Liver (tissue), 9 donors: ENCODE results near the gene MRC2. TPM values are rescaled to one million over a fixed set of nuclear protein-coding genes. Genes with fewer than 3 reads are reported as not detected.

Source experiments
- DNase-seq: peaks from one replicate; pipeline ENCODE4 v3.0.0-alpha.2; 2017; ENCODE audit warnings: low spot score
- H3K27ac ChIP-seq, 2 donors: one replicate each; pipeline ENCODE4 v1.7.0; 2013; ENCODE audit warnings: inconsistent platforms in 2 of 2, low read length in 2 of 2, control low read depth in 1 of 2, low read depth in 1 of 2, mild to moderate bottlenecking in 1 of 2
- H3K27me3 ChIP-seq, 4 donors: one replicate each; pipeline versions ENCODE4 v1.6.1 to v1.7.0; 2013; ENCODE audit warnings: low read length in 3 of 4, inconsistent platforms in 1 of 4, mild to moderate bottlenecking in 1 of 4, moderate library complexity in 1 of 4; ENCODE audit not compliant: control insufficient read depth in 4 of 4, insufficient read depth in 4 of 4
- H3K36me3 ChIP-seq, 4 donors: one replicate each; pipeline versions ENCODE4 v1.6.1 to v1.7.0; 2013; ENCODE audit warnings: low read length in 3 of 4, mild to moderate bottlenecking in 3 of 4, low read depth in 1 of 4, moderate library complexity in 1 of 4; ENCODE audit not compliant: control insufficient read depth in 4 of 4, insufficient read depth in 3 of 4
- H3K4me1 ChIP-seq, 4 donors: one replicate each; pipeline versions ENCODE4 v1.6.1 to v1.7.0; 2013; ENCODE audit warnings: low read length in 3 of 4, mild to moderate bottlenecking in 3 of 4, moderate library complexity in 1 of 4; ENCODE audit not compliant: control insufficient read depth in 4 of 4, insufficient read depth in 4 of 4
- H3K4me3 ChIP-seq, 3 donors: one replicate each; pipeline versions ENCODE4 v1.6.1 to v1.7.0; 2013; ENCODE audit warnings: low read length in 3 of 3, control low read depth in 1 of 3, low read depth in 1 of 3, mild to moderate bottlenecking in 1 of 3
- H3K9ac ChIP-seq, 2 donors: one replicate each; pipeline ENCODE4 v1.7.0; 2013; ENCODE audit warnings: low read length in 2 of 2, mild to moderate bottlenecking in 2 of 2, moderate library complexity in 2 of 2, control low read depth in 1 of 2, low read depth in 1 of 2
- H3K9me3 ChIP-seq, 4 donors: one replicate each; pipeline versions ENCODE4 v1.6.1 to v1.7.0; 2013; ENCODE audit warnings: low read length in 3 of 4; ENCODE audit not compliant: control insufficient read depth in 4 of 4
- ATF3 ChIP-seq: IDR thresholded peaks from 2 replicates; pipeline ENCODE4 v1.6.1; 2016; ENCODE audit warnings: antibody characterized with exemption
- CTCF ChIP-seq: fragments of 150-350 bp; IDR thresholded peaks from 2 replicates; pipeline ENCODE4 v1.5.1; 2017; ENCODE audit warnings: improper control_type of control experiment, low read depth, low read length; ENCODE audit not compliant: missing input control
- EGR1 ChIP-seq, 2 donors: IDR thresholded peaks; 2 replicates each; pipeline ENCODE4 v1.6.1; 2016 to 2018; ENCODE audit warnings: antibody characterized with exemption in 2 of 2, low read depth in 2 of 2
- FOXA1 ChIP-seq: IDR thresholded peaks from 2 replicates; pipeline ENCODE4 v1.6.1; 2016; ENCODE audit warnings: antibody characterized with exemption
- HNF4A ChIP-seq, 2 donors: conservative IDR thresholded peaks; 2 replicates each; pipeline ENCODE4 v1.6.1; 2016; ENCODE audit warnings: antibody characterized with exemption in 2 of 2, mild to moderate bottlenecking in 2 of 2
- HNF4G ChIP-seq: IDR thresholded peaks from 2 replicates; pipeline ENCODE4 v1.6.1; 2016; ENCODE audit warnings: antibody characterized with exemption
- JUND ChIP-seq, 2 donors: IDR thresholded peaks; 2 replicates each; pipeline ENCODE4 v1.6.1; 2016; ENCODE audit warnings: antibody characterized with exemption in 2 of 2
- NR2F2 ChIP-seq: IDR thresholded peaks from 2 replicates; pipeline ENCODE4 v1.6.1; 2016; ENCODE audit warnings: antibody characterized with exemption
- RAD21 ChIP-seq, 2 donors: IDR thresholded peaks; 2 replicates each; pipeline ENCODE4 v1.6.1; 2016; ENCODE audit warnings: antibody characterized with exemption in 2 of 2, mild to moderate bottlenecking in 2 of 2
- REST ChIP-seq: IDR thresholded peaks from 2 replicates; pipeline ENCODE4 v1.6.1; 2016; ENCODE audit warnings: antibody characterized with exemption, mild to moderate bottlenecking
- RXRA ChIP-seq, 2 donors: IDR thresholded peaks; 2 replicates each; pipeline ENCODE4 v1.6.1; 2017 to 2018; ENCODE audit warnings: antibody characterized with exemption in 2 of 2, mild to moderate bottlenecking in 1 of 2
- TAF1 ChIP-seq: conservative IDR thresholded peaks from 2 replicates; pipeline ENCODE4 v1.6.1; 2016; ENCODE audit warnings: antibody characterized with exemption, mild to moderate bottlenecking
- YY1 ChIP-seq: IDR thresholded peaks from 2 replicates; pipeline ENCODE4 v1.6.1; 2016; ENCODE audit warnings: antibody characterized with exemption, mild to moderate bottlenecking
- ZBTB33 ChIP-seq: IDR thresholded peaks from 2 replicates; pipeline ENCODE4 v1.6.1; 2016; ENCODE audit warnings: antibody characterized with exemption
- WGBS: extraction: QIAGEN DNeasy Blood & Tissue Kit; methylation state at CpG from one replicate; pipeline ENCODE4 v1.1.7; 2013; 5-methylcytosine and 5-hydroxymethylcytosine counted together
- polyA plus RNA-seq, 2 donors: library from polyadenylated mRNA; stranded (reverse) in 1 of 2; unstranded in 1 of 2; fragments of 200-250 nt in 1 of 2; fragments of >200 nt in 1 of 2; fragmentation: Nextera tagmentation in 1 of 2; extraction: Ambion mirVana in 1 of 2; gene quantifications; one replicate each; pipeline versions ENCODE4 v1.2.1 to v1.2.3, GENCODE V29; 2013 to 2015
- total RNA-seq, 2 donors: library from RNA; depleted of rRNA; stranded (reverse); fragments of >200 nt; gene quantifications; one replicate each; pipeline ENCODE4 v1.2.3, GENCODE V29; 2014
- donor health status: healthy.
- donor health status: healthy.
- donor health status: healthy.
- donor health status: healthy.
- donor health status: healthy.

The MRC2 gene
- total and polyA plus RNA-seq, 4 donors: 0.49 to 81.1 (median 2.8) TPM

- WGBS: 63% methylated on average over 12 of the region's 12 CpGs
- peaks cover 1 to 12% (median 8%) of the 10 kb centered on the region in 4 donors for H3K4me1 ChIP-seq
- H3K9me3 ChIP-seq: no peaks in the 10 kb centered on the region
- H3K27ac ChIP-seq: no peak overlapping the region
- no peak overlapping the region for H3K9ac ChIP-seq
- H3K4me3 ChIP-seq: no peak overlapping the region
- no peaks in the 10 kb centered on the region for H3K36me3 ChIP-seq
- TF ChIP-seq REST (no peak), RXRA (IDR thresholded peaks at IDR 0.05) (no peak), FOXA1 (no peak), HNF4A (conservative IDR thresholded peaks at IDR 0.05) (no peak), ATF3 (no peak), YY1 (no peak), ZBTB33 (no peak), CTCF (no peak), NR2F2 (no peak), HNF4G (no peak), TAF1 (no peak), RAD21 (IDR thresholded peaks at IDR 0.05) (no peak)
- peaks cover 0 to 11% (median under 1%) of the 10 kb centered on the region in 4 donors for H3K27me3 ChIP-seq
- no peak for DNase-seq
Measured at GRCh38 chr17:62700964-62701705, 73.7 kb downstream of the MRC2 start.

GRCh38 chr17:62701706-62702085 lies 74.2 kb downstream of the MRC2 start:
- H3K27ac ChIP-seq: no peak overlapping the region
- no peaks in the 10 kb centered on the region for H3K9me3 ChIP-seq
- no peaks in the 10 kb centered on the region for H3K36me3 ChIP-seq
- DNase-seq: no peak
- H3K4me3 ChIP-seq: no peak overlapping the region
- TF ChIP-seq EGR1 (IDR thresholded peaks at IDR 0.05; ENCODE audit: low read depth in 2 of 2) (no peak), NR2F2 (no peak), JUND (IDR thresholded peaks at IDR 0.05) (no peak), TAF1 (no peak), FOXA1 (no peak)
- 67% methylated on average over 8 of the region's 8 CpGs for WGBS
- H3K27me3 ChIP-seq: peaks cover 0 to 11% (median under 1%) of the 10 kb centered on the region in 4 donors
- no peak overlapping the region for H3K9ac ChIP-seq
- H3K4me1 ChIP-seq: peaks cover 1 to 12% (median 8%) of the 10 kb centered on the region in 4 donors
